Measurements from ENCODE around the gene NPTXR. TPM values are rescaled to one million over a fixed set of nuclear protein-coding genes. Genes with fewer than 3 reads are reported as not detected.

The NPTXR gene
- total and polyA plus RNA-seq, 7 donors, result under 0.01 to 14.4 (median 4.2) TPM; not detected in 1

DNA sequence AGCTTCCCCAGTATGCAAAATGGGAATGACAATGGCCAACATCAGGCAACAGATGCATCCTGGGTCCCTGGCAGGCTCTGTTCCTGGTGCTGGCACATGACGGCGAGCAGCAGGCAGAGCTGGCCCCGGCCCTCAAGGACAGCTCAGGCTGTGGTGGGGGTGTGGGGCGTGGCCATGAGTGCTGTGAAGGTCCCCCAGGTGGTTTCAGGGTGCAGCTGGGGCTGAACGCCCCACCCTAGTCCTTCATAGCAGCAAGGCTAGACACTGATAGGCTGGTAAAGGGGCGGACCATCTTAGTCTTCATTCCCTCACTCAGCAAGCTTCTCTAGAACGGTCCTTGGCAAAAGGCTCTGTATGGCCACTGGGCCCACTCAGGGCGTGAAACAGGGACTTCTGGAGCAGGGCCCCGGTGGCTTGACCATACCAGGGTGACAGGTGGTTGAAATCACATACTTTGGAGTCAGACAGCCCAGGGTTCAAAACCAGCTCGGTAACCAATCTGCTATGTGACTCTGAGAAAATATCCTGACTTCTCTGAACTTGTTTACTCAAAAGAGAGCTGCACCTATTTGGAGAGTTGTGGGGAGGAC, 15.1 kb downstream of the NPTXR start:
- no peak overlapping the region for H3K27ac ChIP-seq
- no peak overlapping the region for H3K4me3 ChIP-seq
- H3K4me1 ChIP-seq, result no peaks in the 10 kb centered on the region
- intact Hi-C loops (cut with DNase I), result no loop called here
- H3K36me3 ChIP-seq, result no peaks in the 10 kb centered on the region
- no peak for DNase-seq
- no peaks in the 10 kb centered on the region for H3K27me3 ChIP-seq
- H3K9me3 ChIP-seq, result no peaks in the 10 kb centered on the region
- TF ChIP-seq POLR2AphosphoS5 (IDR thresholded peaks at IDR 0.05) (no peak), POLR2A (IDR thresholded peaks at IDR 0.05) (no peak), EP300 (IDR thresholded peaks at IDR 0.05) (no peak)
- TF ChIP-seq, protein P1, sequence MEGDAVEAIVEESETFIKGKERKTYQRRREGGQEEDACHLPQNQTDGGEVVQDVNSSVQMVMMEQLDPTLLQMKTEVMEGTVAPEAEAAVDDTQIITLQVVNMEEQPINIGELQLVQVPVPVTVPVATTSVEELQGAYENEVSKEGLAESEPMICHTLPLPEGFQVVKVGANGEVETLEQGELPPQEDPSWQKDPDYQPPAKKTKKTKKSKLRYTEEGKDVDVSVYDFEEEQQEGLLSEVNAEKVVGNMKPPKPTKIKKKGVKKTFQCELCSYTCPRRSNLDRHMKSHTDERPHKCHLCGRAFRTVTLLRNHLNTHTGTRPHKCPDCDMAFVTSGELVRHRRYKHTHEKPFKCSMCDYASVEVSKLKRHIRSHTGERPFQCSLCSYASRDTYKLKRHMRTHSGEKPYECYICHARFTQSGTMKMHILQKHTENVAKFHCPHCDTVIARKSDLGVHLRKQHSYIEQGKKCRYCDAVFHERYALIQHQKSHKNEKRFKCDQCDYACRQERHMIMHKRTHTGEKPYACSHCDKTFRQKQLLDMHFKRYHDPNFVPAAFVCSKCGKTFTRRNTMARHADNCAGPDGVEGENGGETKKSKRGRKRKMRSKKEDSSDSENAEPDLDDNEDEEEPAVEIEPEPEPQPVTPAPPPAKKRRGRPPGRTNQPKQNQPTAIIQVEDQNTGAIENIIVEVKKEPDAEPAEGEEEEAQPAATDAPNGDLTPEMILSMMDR (IDR thresholded peaks at IDR 0.05), result no peak
- WGBS, 2 donors, result 71 to 84% methylated on average over 10 of the region's 10 CpGs

DNA sequence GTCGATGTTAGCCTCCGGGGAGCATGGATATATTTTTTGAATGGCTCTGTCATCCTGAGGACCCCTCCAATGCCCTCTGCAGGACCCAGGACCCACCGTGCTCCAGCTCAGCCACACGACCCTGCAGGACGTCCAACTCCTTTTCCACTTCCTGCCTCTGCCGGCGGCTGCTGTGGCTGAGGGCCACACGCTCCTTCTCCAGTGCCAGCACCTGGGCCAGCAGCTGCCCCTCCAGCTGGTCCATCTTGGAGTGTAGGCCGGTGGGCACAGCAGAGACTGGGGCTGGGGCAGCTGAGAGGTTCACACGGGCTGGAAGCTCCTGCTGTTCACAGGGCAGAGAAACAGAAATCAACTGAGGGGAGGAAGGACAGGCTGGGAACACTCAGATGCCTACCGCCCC, 15.6 kb downstream of the NPTXR start:
- intact Hi-C loops (cut with DNase I), result no loop called here
- 70 to 77% methylated on average over 11 of the region's 11 CpGs for WGBS, 2 donors
- Histone ChIP-seq H3K27ac (no peak overlapping the region), H3K4me1 (no peaks in the 10 kb centered on the region), H3K36me3 (no peaks in the 10 kb centered on the region), H3K9me3 (no peaks in the 10 kb centered on the region), H3K27me3 (no peaks in the 10 kb centered on the region), H3K4me3 (no peak overlapping the region)
- TF ChIP-seq POLR2AphosphoS5 (IDR thresholded peaks at IDR 0.05) (no peak), POLR2A (IDR thresholded peaks at IDR 0.05) (no peak), EP300 (IDR thresholded peaks at IDR 0.05) (no peak)
- TF ChIP-seq, protein P1 (IDR thresholded peaks at IDR 0.05), result no peak
- DNase-seq, result no peak

DNA sequence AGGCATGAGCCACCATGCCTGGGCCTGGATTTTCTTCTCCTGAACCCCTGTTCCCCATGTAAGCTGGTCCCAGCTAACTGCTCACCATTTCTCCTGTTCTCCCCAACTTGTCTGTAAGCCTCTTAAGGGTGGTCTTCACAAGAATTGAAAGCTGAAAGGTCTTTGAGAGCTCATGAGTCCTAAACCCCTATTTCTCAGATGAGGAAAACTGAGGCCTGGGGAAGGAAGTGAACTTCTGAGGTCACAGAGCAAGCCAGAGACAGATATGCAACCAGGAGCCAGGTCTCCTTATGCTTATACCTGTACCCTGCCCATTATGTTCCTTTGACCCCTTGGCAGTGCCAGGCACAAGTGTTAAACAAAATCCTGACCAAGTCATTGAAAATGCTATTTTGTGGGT, 16.3 kb downstream of the NPTXR start:
- no peak overlapping the region for H3K27ac ChIP-seq
- no peaks in the 10 kb centered on the region for H3K4me1 ChIP-seq
- TF ChIP-seq EP300 (IDR thresholded peaks at IDR 0.05) (no peak), POLR2AphosphoS5 (IDR thresholded peaks at IDR 0.05) (no peak), POLR2A (IDR thresholded peaks at IDR 0.05) (no peak)
- TF ChIP-seq, protein P1 (IDR thresholded peaks at IDR 0.05), result no peak
- DNase-seq, result no peak
- H3K36me3 ChIP-seq, result no peaks in the 10 kb centered on the region
- H3K4me3 ChIP-seq, result no peak overlapping the region
- no peaks in the 10 kb centered on the region for H3K27me3 ChIP-seq
- H3K9me3 ChIP-seq, result no peaks in the 10 kb centered on the region
- intact Hi-C loops (cut with DNase I), result no loop called here

DNA sequence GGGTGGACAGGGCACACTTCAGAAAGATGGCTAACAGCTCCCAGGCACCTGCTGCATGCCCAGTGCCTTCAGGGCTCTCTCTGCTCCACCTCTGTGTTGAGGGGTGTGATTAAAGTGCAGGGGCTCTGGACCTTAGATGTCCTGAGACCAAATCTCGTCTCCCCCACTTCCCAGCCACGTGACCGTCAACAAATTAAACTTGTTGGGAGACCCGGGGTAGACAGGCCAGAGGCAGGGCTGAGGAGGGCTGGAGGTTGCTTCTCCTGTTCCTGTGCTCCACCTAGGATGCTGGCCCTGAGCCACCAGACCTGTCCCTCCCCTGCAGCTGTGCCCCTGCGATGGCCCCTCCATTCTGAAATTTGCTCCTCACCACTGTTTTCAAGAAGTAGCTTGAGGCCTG, 17.0 kb downstream of the NPTXR start:
- no peak overlapping the region for H3K27ac ChIP-seq
- intact Hi-C loops (cut with DNase I), result no loop called here
- no peak overlapping the region for H3K4me3 ChIP-seq
- no peaks in the 10 kb centered on the region for H3K4me1 ChIP-seq
- TF ChIP-seq POLR2A (IDR thresholded peaks at IDR 0.05) (no peak), EP300 (IDR thresholded peaks at IDR 0.05) (no peak), POLR2AphosphoS5 (IDR thresholded peaks at IDR 0.05) (no peak)
- TF ChIP-seq, protein P1 (IDR thresholded peaks at IDR 0.05), result no peak
- H3K9me3 ChIP-seq, result no peaks in the 10 kb centered on the region
- no peaks in the 10 kb centered on the region for H3K36me3 ChIP-seq
- DNase-seq, result no peak
- 53 to 76% methylated on average over 5 of the region's 5 CpGs for WGBS, 2 donors
- H3K27me3 ChIP-seq, result no peaks in the 10 kb centered on the region

DNA sequence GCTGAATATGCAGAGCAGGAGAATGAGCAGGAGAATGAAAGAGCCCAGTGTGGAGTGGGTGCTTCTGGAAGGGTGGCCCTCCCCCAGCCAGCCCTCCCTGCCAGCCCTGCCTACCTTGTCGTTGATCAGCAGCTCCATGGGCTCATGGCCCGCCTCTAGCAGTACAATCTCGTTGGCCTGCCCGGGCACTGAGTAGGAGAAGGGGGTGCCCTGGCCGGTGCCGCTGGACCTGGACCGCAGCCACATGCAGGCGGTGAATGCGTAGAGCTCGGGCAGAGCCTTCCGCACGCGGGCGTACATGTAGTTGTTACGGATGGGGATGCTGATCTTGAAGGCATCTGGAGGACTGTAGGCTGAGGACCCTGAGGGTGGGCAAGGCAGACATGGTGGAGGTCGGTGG, 17.4 kb downstream of the NPTXR start:
- Histone ChIP-seq H3K27ac (no peak overlapping the region), H3K4me1 (no peaks in the 10 kb centered on the region), H3K27me3 (no peaks in the 10 kb centered on the region), H3K36me3 (no peaks in the 10 kb centered on the region), H3K4me3 (no peak overlapping the region), H3K9me3 (no peaks in the 10 kb centered on the region)
- WGBS, 2 donors, result 81 to 90% methylated on average over 16 of the region's 16 CpGs
- no peak for TF ChIP-seq POLR2AphosphoS5 (IDR thresholded peaks at IDR 0.05)
- TF ChIP-seq, protein P1 (IDR thresholded peaks at IDR 0.05), result no peak
- no peak for TF ChIP-seq POLR2A (IDR thresholded peaks at IDR 0.05)
- no peak for TF ChIP-seq EP300 (IDR thresholded peaks at IDR 0.05)
- DNase-seq, result no peak
- intact Hi-C loops (cut with DNase I), result no loop called here
